ENCODE results near the gene CYP51A1. TPM values are rescaled to one million over a fixed set of nuclear protein-coding genes. Genes with fewer than 3 reads are reported as not detected.

Gene CYP51A1
- total and polyA plus RNA-seq, 2 of the 13 experiments (the other 11 are each of a cell fraction or from before 2014, with no cell fraction given): 15.4 to 260 TPM

DNA sequence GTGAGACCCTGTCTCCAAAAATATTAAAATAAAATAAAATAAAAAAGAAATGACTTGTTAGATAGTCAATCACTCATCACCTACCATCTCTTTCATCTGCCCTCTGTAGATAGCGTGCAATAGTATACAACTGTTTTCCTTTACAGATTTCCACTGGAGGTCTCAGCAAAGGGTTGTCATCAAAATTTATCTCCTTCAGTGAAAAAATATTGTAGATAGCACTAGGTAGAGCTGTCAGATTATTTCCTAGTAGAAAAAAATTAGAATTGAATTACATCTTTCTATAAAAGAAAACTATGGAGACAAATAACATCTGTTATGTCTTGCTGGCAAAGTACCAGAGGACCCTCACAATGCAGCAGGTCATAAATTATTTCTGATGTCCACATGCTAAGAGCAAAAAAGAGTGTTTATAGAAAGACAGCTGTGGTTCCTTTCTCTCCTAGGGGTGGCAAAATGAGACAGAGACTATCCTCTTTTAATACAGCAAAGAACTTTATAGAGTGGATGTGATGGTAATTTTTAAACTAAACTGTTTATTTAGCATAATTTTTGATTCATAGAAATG, 16.3 kb upstream of the CYP51A1 start:
- Histone ChIP-seq H3K9ac (ENCODE audit: insufficient read depth, low read depth, low read length) (no peak overlapping the region), H3K4me3 (replicated peaks in 1 of 3; ENCODE audit: insufficient read depth in 1 of 3, low read depth in 2 of 3, low read length in 3 of 3) (no peak overlapping the region), H2AFZ (ENCODE audit: low read length) (no peak overlapping the region), H4K20me1 (ENCODE audit: insufficient read depth, low read length) (no peaks in the 10 kb centered on the region), H3K79me2 (ENCODE audit: insufficient read depth, low read length) (no peaks in the 10 kb centered on the region), H3K9me3 (ENCODE audit: low read length) (no peaks in the 10 kb centered on the region), H3K36me3 (replicated peaks in 1 of 2; ENCODE audit: control insufficient read depth in 1 of 2, insufficient read depth in 2 of 2, low read length in 2 of 2) (no peaks in the 10 kb centered on the region), H3K27me3 (ENCODE audit: control insufficient read depth in 1 of 2, insufficient read depth in 2 of 2, low read length in 2 of 2) (no peaks in the 10 kb centered on the region), H3K4me2 (ENCODE audit: low read depth, low read length) (no peak overlapping the region), H3K4me1 (ENCODE audit: insufficient read depth, low read length) (no peaks in the 10 kb centered on the region), H3K27ac (ENCODE audit: extremely low read length, insufficient read depth, low read length) (no peak overlapping the region)
- DNase-seq (ENCODE audit: low spot score) (no peak), ATAC-seq (no peak), FAIRE-seq (no peak)
- 84% methylated on average over 1 of the region's 1 CpG for WGBS (ENCODE audit: low lambda C conversion rate)
- no TSS peak for BruUV-seq (replicated peaks)
- POLR2A ChIA-PET: no interaction called here
- in situ Hi-C loops (cut with HindIII; ENCODE audit: extremely low pct_ligation_motif_present, low pct_unique_long_range_greater_than_20kb): no loop called here
- CTCF ChIA-PET (ENCODE audit: low intra/inter-chr PET ratio, low total read pairs): no interaction called here
- no peak for TF ChIP-seq ATF1 (CRISPR knock-in tag; IDR thresholded peaks at IDR 0.05)
- TF ChIP-seq ZNF512 (CRISPR knock-in tag; IDR thresholded peaks at IDR 0.05): no peak
- no peak for TF ChIP-seq MATR3 (CRISPR knock-in tag; IDR thresholded peaks at IDR 0.05)
- TF ChIP-seq AHR (CRISPR knock-in tag; IDR thresholded peaks at IDR 0.05): no peak
- no peak for TF ChIP-seq ZNF572 (CRISPR knock-in tag; IDR thresholded peaks at IDR 0.05)
- no peak for TF ChIP-seq ZMYM4 (CRISPR knock-in tag; IDR thresholded peaks at IDR 0.05)
- no peak for TF ChIP-seq ZFP37 (CRISPR knock-in tag; IDR thresholded peaks at IDR 0.05; ENCODE audit: borderline replicate concordance)
- intact Hi-C loops (cut with micrococcal nuclease; ENCODE audit: unreplicated experiment): no loop called here

DNA sequence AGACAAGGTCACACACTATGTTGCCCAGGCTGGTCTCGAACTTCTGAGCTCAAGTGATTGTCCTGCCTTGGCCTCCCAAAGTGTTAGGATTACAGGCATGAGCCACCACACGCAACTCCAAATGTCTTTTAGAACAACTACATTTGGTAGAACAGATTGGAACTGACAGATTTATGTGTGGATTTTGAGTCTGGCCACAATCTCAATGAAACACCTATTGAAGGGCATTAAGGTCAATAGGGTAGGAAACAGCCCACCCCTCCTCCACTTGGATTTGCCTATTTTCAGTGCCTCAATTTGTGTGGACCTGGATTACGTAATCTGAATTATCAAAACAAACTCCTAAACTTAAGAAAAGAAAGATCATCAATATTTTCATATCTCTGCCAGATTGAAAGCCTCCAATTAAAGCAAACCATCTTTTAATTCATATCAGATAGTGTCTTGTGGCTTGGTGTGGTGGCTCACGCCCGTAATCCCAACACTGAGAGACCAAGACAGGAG, 15.5 kb upstream of the CYP51A1 start:
- H3K27me3 ChIP-seq (ENCODE audit: control insufficient read depth in 1 of 2, insufficient read depth in 2 of 2, low read length in 2 of 2): no peaks in the 10 kb centered on the region
- intact Hi-C loops (cut with micrococcal nuclease; ENCODE audit: unreplicated experiment): no loop called here
- H3K27ac ChIP-seq (ENCODE audit: extremely low read length, insufficient read depth, low read length): no peak overlapping the region
- no peak overlapping the region for H2AFZ ChIP-seq (ENCODE audit: low read length)
- ChIA-PET POLR2A (no interaction called here), CTCF (ENCODE audit: low intra/inter-chr PET ratio, low total read pairs) (no interaction called here)
- no peak for FAIRE-seq
- no peak overlapping the region for H3K4me3 ChIP-seq (replicated peaks in 1 of 3; ENCODE audit: insufficient read depth in 1 of 3, low read depth in 2 of 3, low read length in 3 of 3)
- no peak overlapping the region for H3K9ac ChIP-seq (ENCODE audit: insufficient read depth, low read depth, low read length)
- H3K9me3 ChIP-seq (ENCODE audit: low read length): no peaks in the 10 kb centered on the region
- H4K20me1 ChIP-seq (ENCODE audit: insufficient read depth, low read length): no peaks in the 10 kb centered on the region
- no peaks in the 10 kb centered on the region for H3K79me2 ChIP-seq (ENCODE audit: insufficient read depth, low read length)
- no TSS peak for BruUV-seq (replicated peaks)
- no peaks in the 10 kb centered on the region for H3K36me3 ChIP-seq (replicated peaks in 1 of 2; ENCODE audit: control insufficient read depth in 1 of 2, insufficient read depth in 2 of 2, low read length in 2 of 2)
- in situ Hi-C loops (cut with HindIII; ENCODE audit: extremely low pct_ligation_motif_present, low pct_unique_long_range_greater_than_20kb): no loop called here
- TF ChIP-seq, protein P1, sequence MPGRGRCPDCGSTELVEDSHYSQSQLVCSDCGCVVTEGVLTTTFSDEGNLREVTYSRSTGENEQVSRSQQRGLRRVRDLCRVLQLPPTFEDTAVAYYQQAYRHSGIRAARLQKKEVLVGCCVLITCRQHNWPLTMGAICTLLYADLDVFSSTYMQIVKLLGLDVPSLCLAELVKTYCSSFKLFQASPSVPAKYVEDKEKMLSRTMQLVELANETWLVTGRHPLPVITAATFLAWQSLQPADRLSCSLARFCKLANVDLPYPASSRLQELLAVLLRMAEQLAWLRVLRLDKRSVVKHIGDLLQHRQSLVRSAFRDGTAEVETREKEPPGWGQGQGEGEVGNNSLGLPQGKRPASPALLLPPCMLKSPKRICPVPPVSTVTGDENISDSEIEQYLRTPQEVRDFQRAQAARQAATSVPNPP (CRISPR knock-in tag; IDR thresholded peaks at IDR 0.05): no peak
- TF ChIP-seq CEBPB (IDR thresholded peaks at IDR 0.05; ENCODE audit: borderline replicate concordance, low read depth, low read length) (0 out of 2 replicates have a peak, but pooled peaks have one; percentile 20), ELF1 (CRISPR knock-in tag; IDR thresholded peaks at IDR 0.05) (no peak)
- no peak overlapping the region for H3K4me2 ChIP-seq (ENCODE audit: low read depth, low read length)
- WGBS (ENCODE audit: low lambda C conversion rate): 67% methylated on average over 5 of the region's 5 CpGs
- no peak for DNase-seq (ENCODE audit: low spot score)
- H3K4me1 ChIP-seq (ENCODE audit: insufficient read depth, low read length): no peaks in the 10 kb centered on the region
- no peak for ATAC-seq

Data from HepG2 (cell line).